KG1 (cell line): ENCODE measurements around the gene SNTG2.
"Not testable (repeated sequence)": the region's sequence is repeated elsewhere in the genome, so short reads cannot be mapped to it uniquely, and the experiment has no call there.

Experiments used
- DNase-seq: peaks from one replicate; lab custom pipeline; 2025; lab: John Stamatoyannopoulos, UW

The SNTG2 gene

GRCh38 chr2:1053786-1054185, 103.1 kb downstream of the SNTG2 start:
- DNase-seq, result no peak

- no peak for DNase-seq
Observed at GRCh38 chr2:1054399-1054798, 103.8 kb downstream of the SNTG2 start.

GRCh38 chr2:1055014-1055595, 104.5 kb downstream of the SNTG2 start:
- no peak for DNase-seq

GRCh38 chr2:1060372-1060771, 109.7 kb downstream of the SNTG2 start:
- no peak for DNase-seq

- DNase-seq, result no peak
Observed at GRCh38 chr2:1060987-1061386, 110.3 kb downstream of the SNTG2 start.

- no peak for DNase-seq
Observed at GRCh38 chr2:1068241-1068640, 117.6 kb downstream of the SNTG2 start.

- no peak for DNase-seq
Observed at GRCh38 chr2:1068822-1069221, 118.2 kb downstream of the SNTG2 start.

GRCh38 chr2:1069847-1070246, 119.2 kb downstream of the SNTG2 start:
- no peak for DNase-seq

- DNase-seq, result no peak
Observed at GRCh38 chr2:1070601-1071000, 120.0 kb downstream of the SNTG2 start.

- no peak for DNase-seq
Observed at GRCh38 chr2:1071650-1072049, 121.0 kb downstream of the SNTG2 start.

- no peak for DNase-seq
Observed at GRCh38 chr2:1072250-1072649, 121.6 kb downstream of the SNTG2 start.

- no peak for DNase-seq
Observed at GRCh38 chr2:1077911-1078310, 127.3 kb downstream of the SNTG2 start.

- DNase-seq, result no peak
Observed at GRCh38 chr2:1078326-1078725, 127.7 kb downstream of the SNTG2 start.

- DNase-seq, result no peak
Observed at GRCh38 chr2:1079873-1080799, 129.5 kb downstream of the SNTG2 start.

GRCh38 chr2:1081451-1082225, 131.0 kb downstream of the SNTG2 start:
- DNase-seq, result no peak

GRCh38 chr2:1082456-1083205, 132.0 kb downstream of the SNTG2 start:
- DNase-seq, result no peak

GRCh38 chr2:1088192-1088860, 137.7 kb downstream of the SNTG2 start:
- DNase-seq, result no peak

- no peak for DNase-seq
Observed at GRCh38 chr2:1088940-1089339, 138.3 kb downstream of the SNTG2 start.

GRCh38 chr2:1091895-1092585, 141.4 kb downstream of the SNTG2 start:
- no peak for DNase-seq

- DNase-seq, result not testable (repeated sequence)
Observed at GRCh38 chr2:1093668-1094067, 143.0 kb downstream of the SNTG2 start.

- no peak for DNase-seq
Observed at GRCh38 chr2:1097101-1097500, 146.5 kb downstream of the SNTG2 start.
